BJ (cell line): Measurements from ENCODE around the gene TSSK2. TPM values are rescaled to one million over a fixed set of nuclear protein-coding genes. Genes with fewer than 3 reads are reported as not detected.

Experiments used
- CTCF ChIA-PET: fragments of 350-600 bp; formaldehyde crosslinking; extraction: SDS; loops from one replicate; lab custom pipeline; 2021; ENCODE audit warnings: antibody characterized with exemption, inconsistent platforms; lab: Yijun Ruan, JAX
- POLR2A ChIA-PET: fragments of 300-600 bp; sonication (Branson Sonifier 250); formaldehyde crosslinking; extraction: SDS; loops from one replicate; lab custom pipeline; 2021; ENCODE audit warnings: antibody characterized with exemption; lab: Charles Lee
- DNase-seq: peaks from one replicate; pipeline ENCODE4 v3.0.0-alpha.2; 2011; ENCODE audit warnings: low read depth
- H3K27me3 ChIP-seq: 2 replicates; pipeline ENCODE4 v1.6.0; 2011; ENCODE audit warnings: low read length; ENCODE audit not compliant: control insufficient read depth, insufficient read depth
- H3K36me3 ChIP-seq: 2 replicates; pipeline ENCODE4 v1.5.1; 2011; ENCODE audit warnings: low read length; ENCODE audit not compliant: control insufficient read depth, insufficient read depth
- H3K4me3 ChIP-seq: 2 replicates; pipeline ENCODE4 v1.5.1; 2011; ENCODE audit warnings: low read depth, mild to moderate bottlenecking, control low read depth, low read length
- CTCF ChIP-seq: IDR thresholded peaks from 2 replicates; pipeline ENCODE4 v1.5.1; 2011; ENCODE audit warnings: low read depth, mild to moderate bottlenecking, control low read depth, inconsistent platforms, low read length, moderate library complexity; ENCODE audit not compliant: insufficient read depth
- polyA plus RNA-seq: library from polyadenylated mRNA; depleted of rRNA; stranded (reverse); fragments of >200 nt; gene quantifications from 2 replicates; pipeline ENCODE4 v1.2.3, GENCODE V29; 2011

TSSK2 gene
- polyA plus RNA-seq, 1 experiment, result not detected

GRCh38 chr22:19127329-19128008, 3.6 kb upstream of the TSSK2 start:
- no peaks in the 10 kb centered on the region; the same call in 1 of the 2 replicates for H3K27me3 ChIP-seq
- peaks cover 1% of the 10 kb centered on the region for H3K36me3 ChIP-seq
- CTCF ChIA-PET, result interaction anchor here (0.6 to 1.0 kb wide), 2 partner anchors 12 to 441 kb away, joined by 3 read pairs; no protein-coding TSS in a partner anchor
- POLR2A ChIA-PET, result no interaction called here
- H3K4me3 ChIP-seq, result no peak overlapping the region
- DNase-seq, result no peak
- TF ChIP-seq CTCF, result no peak

GRCh38 chr22:19128009-19128401, 3.1 kb upstream of the TSSK2 start:
- POLR2A ChIA-PET, result no interaction called here

GRCh38 chr22:19128946-19129727, 2.0 kb upstream of the TSSK2 start:
- no peak for TF ChIP-seq CTCF
- ChIA-PET POLR2A (no interaction called here), CTCF (no interaction called here)
- H3K4me3 ChIP-seq, result no peak overlapping the region
- no peak for DNase-seq
- H3K36me3 ChIP-seq, result peaks cover 8% of the 10 kb centered on the region
- no peaks in the 10 kb centered on the region; the same call in 1 of the 2 replicates for H3K27me3 ChIP-seq

More at GRCh38 chr22:19128009-19128401, 3.1 kb upstream of the TSSK2 start:
- peaks cover 2% of the 10 kb centered on the region for H3K36me3 ChIP-seq
- no peak overlapping the region for H3K4me3 ChIP-seq
- no peaks in the 10 kb centered on the region; the same call in 1 of the 2 replicates for H3K27me3 ChIP-seq
- CTCF ChIA-PET, result interaction anchor here (1.0 kb wide), 1 partner anchor 13 kb away, joined by 3 read pairs; no protein-coding TSS in a partner anchor
- no peak for TF ChIP-seq CTCF
- no peak for DNase-seq

GRCh38 chr22:19129871-19130270, 1.2 kb upstream of the TSSK2 start:
- ChIA-PET POLR2A (no interaction called here), CTCF (interaction anchor here (0.6 to 3.5 kb wide), 2 partner anchors 15 to 23 kb away, joined by 4 to 16 read pairs; partner anchors contain the start of gene ESS2)
- H3K4me3 ChIP-seq, result no peak overlapping the region
- TF ChIP-seq CTCF, result no peak
- H3K36me3 ChIP-seq, result peaks cover 11% of the 10 kb centered on the region
- H3K27me3 ChIP-seq, result no peaks in the 10 kb centered on the region; the same call in 1 of the 2 replicates
- no peak for DNase-seq

- Histone ChIP-seq H3K4me3 (no peak overlapping the region), H3K27me3 (no peaks in the 10 kb centered on the region), H3K36me3 (peaks cover 18% of the 10 kb centered on the region)
- ChIA-PET CTCF (interaction anchor here (3.5 kb wide), 1 partner anchor 13 kb away, joined by 16 read pairs; the partner anchor contains the start of gene ESS2), POLR2A (no interaction called here)
- DNase-seq, result no peak
- TF ChIP-seq CTCF, result no peak
Measured at GRCh38 chr22:19131685-19132015, 542 bp downstream of the TSSK2 start.
